HG03521 (cell line): ENCODE results near the gene TCEA3.
"Not testable (repeated sequence)": the region's sequence is repeated elsewhere in the genome, so short reads cannot be mapped to it uniquely, and the experiment has no call there.

ENCODE experiments used
- ATAC-seq: cut with Tn5 transposase; IDR thresholded peaks from one replicate; pipeline ENCODE4 v1.9.1; 2021; ENCODE audit warnings: mild to moderate bottlenecking, moderate library complexity; ENCODE audit not compliant: unreplicated experiment

The TCEA3 gene

DNA sequence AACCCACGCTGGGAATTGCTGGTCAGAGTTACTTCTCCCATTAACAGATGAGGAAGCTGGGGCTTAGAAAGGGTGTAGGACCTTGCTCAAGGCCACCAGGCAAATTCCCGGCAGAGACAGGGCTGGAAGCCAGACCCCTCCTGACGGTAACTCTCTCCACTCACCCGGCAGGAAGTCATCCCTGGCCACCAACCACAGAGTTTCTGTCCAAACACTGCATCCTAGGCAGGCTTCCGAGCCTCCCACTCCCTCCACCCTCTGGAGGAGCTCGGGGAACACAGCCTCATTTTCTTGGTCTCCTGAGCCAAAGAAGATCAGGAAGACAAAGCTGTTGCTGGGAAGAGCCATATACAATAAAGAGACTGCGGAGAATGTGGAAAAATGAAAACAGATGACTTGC lies 29.9 kb downstream of the TCEA3 start:
- no peak for ATAC-seq

GRCh38 chr1:23394181-23394580 lies 30.4 kb downstream of the TCEA3 start:
- no peak for ATAC-seq

DNA sequence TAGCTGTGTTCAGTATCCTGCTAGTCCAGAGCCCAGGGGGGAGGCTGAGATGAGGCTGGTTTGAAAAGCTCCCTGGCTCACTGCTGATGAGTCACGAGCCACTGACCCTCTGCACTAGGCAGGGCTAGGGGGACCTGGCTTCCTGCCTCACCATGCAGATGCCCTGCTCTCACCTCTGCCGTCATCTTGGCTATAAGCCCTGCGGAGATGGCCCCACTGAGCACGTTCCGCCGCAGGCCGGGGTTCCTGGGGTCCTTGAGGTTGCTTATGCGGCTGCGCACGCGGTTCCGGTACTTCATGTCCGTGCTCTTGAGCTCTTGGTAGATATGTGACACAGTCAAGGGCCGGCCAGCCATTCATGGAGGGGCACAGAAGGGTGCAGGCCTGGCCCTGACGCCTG lies 30.8 kb downstream of the TCEA3 start:
- ATAC-seq, result no peak

- ATAC-seq, result no peak
Observed at GRCh38 chr1:23392125-23392855, 32.3 kb downstream of the TCEA3 start.

- ATAC-seq, result no peak
Observed at GRCh38 chr1:23389837-23390321, 34.7 kb downstream of the TCEA3 start.

DNA sequence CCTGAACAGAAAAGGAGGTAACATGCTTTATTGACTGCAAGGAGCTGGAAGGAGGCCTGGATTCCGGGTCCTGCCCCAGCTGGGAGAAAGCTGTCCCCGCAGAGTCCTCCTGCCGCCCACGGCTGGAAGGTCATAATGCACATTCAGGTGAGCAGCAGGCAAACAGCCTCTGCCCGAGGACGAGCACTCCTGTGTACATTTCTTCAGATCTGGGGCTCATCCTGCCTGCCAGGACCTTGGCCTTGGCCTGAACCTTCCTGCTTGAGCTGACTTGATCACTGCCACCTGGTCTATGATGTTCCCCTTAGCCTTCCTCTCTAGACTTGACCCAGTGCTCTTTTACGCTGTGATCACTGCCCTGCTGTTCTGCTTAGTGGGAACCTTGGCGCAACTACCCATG lies 37.1 kb downstream of the TCEA3 start:
- ATAC-seq, result no peak

DNA sequence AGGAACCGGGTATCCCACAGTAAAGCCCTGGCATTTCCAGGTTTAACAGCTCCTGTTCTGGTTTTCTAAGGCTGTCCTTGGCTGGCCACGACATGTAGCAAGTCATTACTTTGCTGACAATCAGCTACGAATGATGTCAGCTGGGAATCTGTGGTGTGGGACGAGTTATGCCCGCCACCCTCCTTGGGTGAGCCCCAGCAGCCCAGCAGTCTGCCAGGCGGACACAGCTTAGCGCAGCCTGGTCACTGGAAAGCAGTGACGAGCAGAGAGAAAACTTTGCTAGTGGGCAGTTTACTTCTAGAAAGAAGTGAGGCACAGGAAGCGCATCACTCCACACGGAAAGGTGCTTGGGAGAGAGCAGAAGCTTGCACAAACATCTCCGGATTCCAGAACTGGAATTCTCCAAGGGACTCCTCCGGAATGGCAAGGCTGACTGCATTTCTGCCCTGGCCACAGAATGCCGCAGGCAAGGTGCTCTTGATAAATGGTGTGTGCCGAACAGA lies 39.4 kb downstream of the TCEA3 start:
- no peak for ATAC-seq

GRCh38 chr1:23384312-23385058 lies 40.1 kb downstream of the TCEA3 start:
- no peak for ATAC-seq

DNA sequence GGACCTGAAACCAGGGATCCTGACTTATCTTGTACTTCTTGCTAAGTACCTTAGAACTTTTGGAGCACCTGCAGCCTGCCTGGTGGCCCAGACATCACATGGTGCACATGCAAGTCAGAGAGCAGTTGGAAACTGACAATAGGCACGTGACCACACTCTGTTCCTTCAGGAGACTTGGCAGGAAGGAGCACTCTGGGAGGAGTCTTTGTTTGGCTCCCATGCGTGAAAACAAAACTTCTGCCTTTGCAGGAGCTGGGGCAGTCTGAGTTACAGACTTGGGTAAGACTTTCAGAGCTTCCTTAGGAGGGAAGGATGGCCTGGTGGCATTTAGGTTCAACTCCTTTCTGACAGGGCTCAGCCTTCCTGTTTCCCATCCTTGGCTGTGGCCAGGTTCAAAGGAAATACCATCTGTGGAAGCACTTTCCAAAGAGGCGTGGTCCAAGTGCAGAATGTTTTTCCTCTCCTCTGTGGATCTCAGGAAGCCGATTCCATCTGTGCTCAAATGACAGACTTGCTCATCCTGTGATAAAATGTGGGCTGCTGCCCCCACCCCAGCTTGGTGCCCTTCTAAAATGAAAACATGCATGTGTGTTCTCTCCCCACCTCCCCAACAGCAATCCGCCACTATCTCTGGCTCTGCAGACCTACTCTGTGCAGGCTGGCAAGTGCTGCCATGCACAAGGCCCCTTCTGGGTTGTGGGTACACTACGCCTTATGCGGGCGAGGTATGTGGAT lies 40.8 kb downstream of the TCEA3 start:
- ATAC-seq, result no peak

DNA sequence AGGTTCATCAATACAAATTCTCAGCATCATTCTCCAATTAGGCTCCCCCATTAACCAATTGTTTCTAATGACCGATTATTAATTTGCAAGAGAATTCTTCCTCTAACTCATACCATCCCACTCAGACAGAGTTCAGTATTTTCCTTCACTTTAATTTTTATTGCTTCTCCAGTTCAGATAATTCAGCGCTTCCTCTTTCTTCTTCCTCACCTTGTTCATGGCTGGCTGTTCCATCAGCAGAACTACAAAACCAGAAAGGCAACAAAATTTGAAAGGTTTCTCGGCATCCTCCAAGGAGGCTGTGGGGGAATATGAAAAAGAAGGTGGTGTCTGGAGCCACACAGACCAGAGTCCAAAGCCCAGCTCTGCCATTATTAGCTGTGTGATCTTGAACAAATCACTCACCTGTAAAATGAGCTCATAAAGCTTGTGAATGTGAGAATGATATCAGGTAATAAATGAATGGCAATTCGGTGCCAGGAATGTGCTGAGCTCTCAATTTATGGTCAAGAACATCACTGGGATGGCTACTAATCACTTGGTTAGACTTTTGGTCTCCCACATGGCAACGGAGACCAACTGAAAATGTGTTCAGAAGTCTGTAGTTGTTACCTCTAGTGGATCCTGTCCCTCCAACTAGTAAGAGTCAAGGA lies 43.2 kb downstream of the TCEA3 start:
- ATAC-seq, result no peak

- ATAC-seq, result no peak
Observed at GRCh38 chr1:23380719-23381118, 43.8 kb downstream of the TCEA3 start.

DNA sequence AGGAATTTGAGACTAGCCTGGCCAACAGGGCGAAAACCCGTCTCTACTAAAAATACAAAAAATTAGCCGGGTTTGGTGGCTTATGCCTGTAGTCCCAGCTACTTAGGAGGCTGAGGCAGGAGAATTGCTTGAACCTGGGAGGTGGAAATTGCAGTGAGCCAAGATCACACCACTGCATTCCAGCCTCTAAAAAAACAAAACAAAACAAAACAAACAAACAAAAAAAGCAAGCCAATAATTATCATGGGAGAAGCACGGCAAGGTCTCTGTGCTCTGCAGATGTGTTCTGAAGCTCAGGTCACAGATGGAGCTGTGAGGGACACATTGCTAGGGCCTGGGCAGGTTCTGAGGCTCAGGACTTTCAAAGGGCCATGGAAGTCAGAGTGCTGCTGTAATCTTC lies 44.3 kb downstream of the TCEA3 start:
- ATAC-seq, result not testable (repeated sequence)

- no peak for ATAC-seq
Observed at GRCh38 chr1:23376890-23377811, 47.4 kb downstream of the TCEA3 start.

DNA sequence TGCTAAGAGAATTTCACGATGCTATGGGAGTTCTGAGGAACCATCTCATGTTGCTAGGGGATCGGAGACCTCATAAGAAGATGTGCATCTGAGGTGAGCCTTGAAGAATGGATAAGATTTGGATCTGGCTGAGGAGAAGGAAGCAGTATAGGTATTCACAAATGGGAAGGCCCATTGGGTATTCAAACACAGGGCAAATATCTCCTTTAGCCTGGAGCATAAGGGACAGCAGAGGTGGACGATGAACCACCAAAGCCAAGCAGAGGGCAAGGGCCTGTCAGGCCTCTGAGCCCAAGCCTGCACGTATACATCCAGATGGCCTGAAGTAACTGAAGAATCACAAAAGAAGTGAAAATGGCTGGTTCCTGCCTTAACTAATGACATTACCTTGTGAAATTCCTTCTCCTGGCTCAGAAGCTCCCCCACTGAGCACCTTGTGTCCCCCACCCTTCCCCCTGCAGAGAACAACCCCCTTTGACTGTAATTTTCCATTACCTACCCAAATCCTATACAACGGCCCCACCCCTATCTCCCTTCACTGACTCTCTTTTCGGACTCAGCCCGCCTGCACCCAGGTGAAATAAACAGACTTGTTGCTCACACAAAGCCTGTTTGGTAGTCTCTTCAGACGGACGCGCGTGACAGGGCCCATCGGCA lies 50.3 kb downstream of the TCEA3 start:
- ATAC-seq, result not testable (repeated sequence)

- no peak for ATAC-seq
Observed at GRCh38 chr1:23371987-23372880, 52.3 kb downstream of the TCEA3 start.

- ATAC-seq, result no peak
Observed at GRCh38 chr1:23370709-23371584, 53.6 kb downstream of the TCEA3 start.

- no peak for ATAC-seq
Observed at GRCh38 chr1:23370330-23370708, 54.2 kb downstream of the TCEA3 start.
